Liver (tissue), 9 donors: Measurements from ENCODE around the gene ATAD3C. TPM values are rescaled to one million over a fixed set of nuclear protein-coding genes. Genes with fewer than 3 reads are reported as not detected.
"Not testable (repeated sequence)": the region's sequence is repeated elsewhere in the genome, so short reads cannot be mapped to it uniquely, and the experiment has no call there.

Experiments
- DNase-seq: peaks from one replicate; pipeline ENCODE4 v3.0.0-alpha.2; 2017; ENCODE audit warnings: low spot score
- H3K27ac ChIP-seq, 2 donors: one replicate each; pipeline ENCODE4 v1.7.0; 2013; ENCODE audit warnings: inconsistent platforms in 2 of 2, low read length in 2 of 2, control low read depth in 1 of 2, low read depth in 1 of 2, mild to moderate bottlenecking in 1 of 2
- H3K27me3 ChIP-seq, 4 donors: one replicate each; pipeline versions ENCODE4 v1.6.1 to v1.7.0; 2013; ENCODE audit warnings: low read length in 3 of 4, inconsistent platforms in 1 of 4, mild to moderate bottlenecking in 1 of 4, moderate library complexity in 1 of 4; ENCODE audit not compliant: control insufficient read depth in 4 of 4, insufficient read depth in 4 of 4
- H3K36me3 ChIP-seq, 4 donors: one replicate each; pipeline versions ENCODE4 v1.6.1 to v1.7.0; 2013; ENCODE audit warnings: low read length in 3 of 4, mild to moderate bottlenecking in 3 of 4, low read depth in 1 of 4, moderate library complexity in 1 of 4; ENCODE audit not compliant: control insufficient read depth in 4 of 4, insufficient read depth in 3 of 4
- H3K4me1 ChIP-seq, 4 donors: one replicate each; pipeline versions ENCODE4 v1.6.1 to v1.7.0; 2013; ENCODE audit warnings: low read length in 3 of 4, mild to moderate bottlenecking in 3 of 4, moderate library complexity in 1 of 4; ENCODE audit not compliant: control insufficient read depth in 4 of 4, insufficient read depth in 4 of 4
- H3K4me3 ChIP-seq, 3 donors: one replicate each; pipeline versions ENCODE4 v1.6.1 to v1.7.0; 2013; ENCODE audit warnings: low read length in 3 of 3, control low read depth in 1 of 3, low read depth in 1 of 3, mild to moderate bottlenecking in 1 of 3
- H3K9ac ChIP-seq, 2 donors: one replicate each; pipeline ENCODE4 v1.7.0; 2013; ENCODE audit warnings: low read length in 2 of 2, mild to moderate bottlenecking in 2 of 2, moderate library complexity in 2 of 2, control low read depth in 1 of 2, low read depth in 1 of 2
- H3K9me3 ChIP-seq, 4 donors: one replicate each; pipeline versions ENCODE4 v1.6.1 to v1.7.0; 2013; ENCODE audit warnings: low read length in 3 of 4; ENCODE audit not compliant: control insufficient read depth in 4 of 4
- FOXA1 ChIP-seq: IDR thresholded peaks from 2 replicates; pipeline ENCODE4 v1.6.1; 2016; ENCODE audit warnings: antibody characterized with exemption
- FOXA2 ChIP-seq: IDR thresholded peaks from 2 replicates; pipeline ENCODE4 v1.6.1; 2016; ENCODE audit warnings: antibody characterized with exemption
- GABPA ChIP-seq, 2 donors: IDR thresholded peaks in 1 of 2; conservative IDR thresholded peaks in 1 of 2; 2 replicates each; pipeline ENCODE4 v1.6.1; 2016; ENCODE audit warnings: antibody characterized with exemption in 2 of 2, mild to moderate bottlenecking in 1 of 2, moderate library complexity in 1 of 2
- JUND ChIP-seq, 2 donors: IDR thresholded peaks; 2 replicates each; pipeline ENCODE4 v1.6.1; 2016; ENCODE audit warnings: antibody characterized with exemption in 2 of 2
- NR2F2 ChIP-seq: IDR thresholded peaks from 2 replicates; pipeline ENCODE4 v1.6.1; 2016; ENCODE audit warnings: antibody characterized with exemption
- RAD21 ChIP-seq, 2 donors: IDR thresholded peaks; 2 replicates each; pipeline ENCODE4 v1.6.1; 2016; ENCODE audit warnings: antibody characterized with exemption in 2 of 2, mild to moderate bottlenecking in 2 of 2
- RXRA ChIP-seq, 2 donors: IDR thresholded peaks; 2 replicates each; pipeline ENCODE4 v1.6.1; 2017 to 2018; ENCODE audit warnings: antibody characterized with exemption in 2 of 2, mild to moderate bottlenecking in 1 of 2
- SP1 ChIP-seq: IDR thresholded peaks from 2 replicates; pipeline ENCODE4 v1.6.1; 2018; ENCODE audit warnings: antibody characterized with exemption, mild to moderate bottlenecking
- WGBS: extraction: QIAGEN DNeasy Blood & Tissue Kit; methylation state at CpG from one replicate; pipeline ENCODE4 v1.1.7; 2013; 5-methylcytosine and 5-hydroxymethylcytosine counted together
- polyA plus RNA-seq, 2 donors: library from polyadenylated mRNA; stranded (reverse) in 1 of 2; unstranded in 1 of 2; fragments of 200-250 nt in 1 of 2; fragments of >200 nt in 1 of 2; fragmentation: Nextera tagmentation in 1 of 2; extraction: Ambion mirVana in 1 of 2; gene quantifications; one replicate each; pipeline versions ENCODE4 v1.2.1 to v1.2.3, GENCODE V29; 2013 to 2015
- total RNA-seq, 2 donors: library from RNA; depleted of rRNA; stranded (reverse); fragments of >200 nt; gene quantifications; one replicate each; pipeline ENCODE4 v1.2.3, GENCODE V29; 2014
- TF ChIP-seq, protein P1 (sequence below): fragments of 150-350 bp; IDR thresholded peaks from 2 replicates; pipeline ENCODE4 v1.5.1; 2017; ENCODE audit warnings: improper control_type of control experiment, low read depth, low read length; ENCODE audit not compliant: missing input control
- TF ChIP-seq, protein P2 (sequence below): IDR thresholded peaks from 2 replicates; pipeline ENCODE4 v1.6.1; 2016; ENCODE audit warnings: antibody characterized with exemption
- donor health status: healthy.
- donor health status: healthy.
- donor health status: healthy.
- donor health status: healthy.
- donor health status: healthy.

ATAD3C gene
- total and polyA plus RNA-seq, 4 donors, result 0.19 to 4.8 (median 0.88) TPM

DNA sequence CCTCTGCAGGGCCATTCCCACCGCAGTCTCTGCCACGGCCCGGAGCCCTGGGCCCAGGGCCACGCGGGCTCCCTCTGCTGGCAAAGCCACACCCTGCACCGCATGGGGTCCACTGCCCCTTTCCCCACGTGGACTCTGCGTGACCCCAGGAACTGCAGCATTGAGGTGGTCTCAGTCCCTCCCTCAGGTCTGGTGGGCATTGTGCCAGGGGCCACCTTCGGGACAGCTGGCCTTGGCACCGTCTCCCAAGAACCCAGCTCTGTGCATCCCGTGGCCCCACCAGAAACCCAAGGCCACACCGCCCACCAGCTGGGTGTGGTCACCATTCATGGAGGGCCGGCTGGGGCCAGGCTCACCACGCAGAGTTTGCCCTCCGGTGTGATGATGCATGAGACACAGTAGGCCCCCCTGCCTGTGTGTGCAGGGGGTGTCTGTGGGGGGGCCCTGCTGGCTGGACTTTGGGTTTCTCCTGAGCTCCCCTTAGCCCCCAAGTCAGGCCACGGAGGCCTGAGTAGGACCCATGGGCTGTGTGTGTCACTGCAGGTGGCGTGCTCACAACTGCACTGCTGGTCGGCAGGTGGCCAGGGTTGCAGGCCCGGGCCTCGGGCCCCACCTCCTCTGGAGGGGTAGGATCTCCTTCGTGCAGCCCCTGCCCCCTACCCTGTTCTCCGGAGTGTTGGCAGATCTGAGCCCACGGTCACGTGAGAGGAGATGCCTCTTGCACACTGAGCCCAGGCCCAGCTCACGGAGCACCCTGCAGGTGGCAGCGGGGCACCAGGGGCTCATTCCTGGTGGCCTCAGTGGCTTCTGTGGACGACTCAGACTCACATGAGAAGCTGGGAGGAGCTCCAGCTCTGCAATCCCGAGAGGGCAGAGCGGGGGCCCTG is 8.2 kb upstream of the ATAD3C start:
- Histone ChIP-seq H3K27me3 (no peaks in the 10 kb centered on the region), H3K4me3 (no peak overlapping the region), H3K9me3 (no peaks in the 10 kb centered on the region), H3K9ac (no peak overlapping the region), H3K4me1 (peaks cover 16 to 44% (median 32%) of the 10 kb centered on the region in 4 donors), H3K36me3 (peaks cover 0 to 3% (median 0%) of the 10 kb centered on the region in 4 donors), H3K27ac (no peak overlapping the region)
- peak; percentile 71 for DNase-seq
- WGBS, result 40% methylated on average over 29 of the region's 29 CpGs
- TF ChIP-seq, protein P1, sequence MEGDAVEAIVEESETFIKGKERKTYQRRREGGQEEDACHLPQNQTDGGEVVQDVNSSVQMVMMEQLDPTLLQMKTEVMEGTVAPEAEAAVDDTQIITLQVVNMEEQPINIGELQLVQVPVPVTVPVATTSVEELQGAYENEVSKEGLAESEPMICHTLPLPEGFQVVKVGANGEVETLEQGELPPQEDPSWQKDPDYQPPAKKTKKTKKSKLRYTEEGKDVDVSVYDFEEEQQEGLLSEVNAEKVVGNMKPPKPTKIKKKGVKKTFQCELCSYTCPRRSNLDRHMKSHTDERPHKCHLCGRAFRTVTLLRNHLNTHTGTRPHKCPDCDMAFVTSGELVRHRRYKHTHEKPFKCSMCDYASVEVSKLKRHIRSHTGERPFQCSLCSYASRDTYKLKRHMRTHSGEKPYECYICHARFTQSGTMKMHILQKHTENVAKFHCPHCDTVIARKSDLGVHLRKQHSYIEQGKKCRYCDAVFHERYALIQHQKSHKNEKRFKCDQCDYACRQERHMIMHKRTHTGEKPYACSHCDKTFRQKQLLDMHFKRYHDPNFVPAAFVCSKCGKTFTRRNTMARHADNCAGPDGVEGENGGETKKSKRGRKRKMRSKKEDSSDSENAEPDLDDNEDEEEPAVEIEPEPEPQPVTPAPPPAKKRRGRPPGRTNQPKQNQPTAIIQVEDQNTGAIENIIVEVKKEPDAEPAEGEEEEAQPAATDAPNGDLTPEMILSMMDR, result peak; percentile 79
- TF ChIP-seq RAD21 (IDR thresholded peaks at IDR 0.05), result peak; percentile 77 to 91
- peak in 1 of 2 donors; percentile 57 for TF ChIP-seq RXRA (IDR thresholded peaks at IDR 0.05)
- no peak for TF ChIP-seq JUND (IDR thresholded peaks at IDR 0.05)

DNA sequence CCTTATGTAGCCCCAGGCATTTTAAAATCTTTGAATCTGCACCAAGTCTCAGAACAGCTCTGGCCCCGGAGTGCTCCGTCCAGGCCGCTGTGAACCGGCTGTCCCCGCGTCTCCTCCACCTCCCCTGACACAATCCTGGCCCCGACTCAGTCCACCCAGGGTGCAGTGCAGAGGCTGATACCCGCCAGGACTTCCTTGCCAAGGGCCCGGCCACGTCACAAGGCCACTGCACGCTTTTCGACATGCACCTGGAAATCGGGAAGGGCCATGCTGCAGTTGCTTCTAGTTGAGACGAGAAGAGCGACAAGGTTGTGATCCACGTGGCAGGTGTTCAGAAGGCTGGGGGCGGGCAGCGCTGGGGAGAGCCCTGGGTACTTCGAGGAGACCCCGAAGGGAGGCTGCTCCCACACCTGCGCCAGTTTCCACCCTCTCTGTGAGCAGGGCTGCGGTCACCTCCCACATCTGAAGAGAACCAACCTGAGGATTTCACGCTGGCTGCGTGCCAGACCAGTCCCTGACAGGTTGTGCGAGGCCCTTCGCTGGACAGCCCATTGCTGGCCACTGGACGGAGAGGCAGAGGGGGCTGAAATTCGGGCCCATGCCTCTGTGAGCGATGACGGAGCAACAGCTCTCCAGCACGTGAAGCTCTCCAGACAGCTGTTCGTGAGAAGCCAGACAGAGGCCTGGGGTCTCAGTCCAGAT is 7.3 kb upstream of the ATAD3C start:
- no peak overlapping the region for H3K27ac ChIP-seq
- 89% methylated on average over 32 of the region's 32 CpGs for WGBS
- H3K4me3 ChIP-seq, result no peak overlapping the region
- no peaks in the 10 kb centered on the region for H3K27me3 ChIP-seq
- no peaks in the 10 kb centered on the region for H3K9me3 ChIP-seq
- TF ChIP-seq NR2F2, result no peak
- no peak for TF ChIP-seq FOXA1
- TF ChIP-seq FOXA2, result no peak
- no peak for TF ChIP-seq JUND (IDR thresholded peaks at IDR 0.05)
- no peak for TF ChIP-seq SP1
- no peak for TF ChIP-seq GABPA (IDR thresholded peaks at IDR 0.05 in 1 of 2, conservative IDR thresholded peaks at IDR 0.05 in 1 of 2)
- TF ChIP-seq, protein P1, result no peak
- TF ChIP-seq, protein P2, sequence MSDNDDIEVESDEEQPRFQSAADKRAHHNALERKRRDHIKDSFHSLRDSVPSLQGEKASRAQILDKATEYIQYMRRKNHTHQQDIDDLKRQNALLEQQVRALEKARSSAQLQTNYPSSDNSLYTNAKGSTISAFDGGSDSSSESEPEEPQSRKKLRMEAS, result no peak
- H3K4me1 ChIP-seq, result peaks cover 16 to 34% (median 24%) of the 10 kb centered on the region in 4 donors
- no peak overlapping the region for H3K9ac ChIP-seq
- no peak for DNase-seq
- peaks cover 0 to 3% (median 0%) of the 10 kb centered on the region in 4 donors for H3K36me3 ChIP-seq

GRCh38 chr1:1446631-1447030 is 2.9 kb upstream of the ATAD3C start:
- DNase-seq, result not testable (repeated sequence)

GRCh38 chr1:1450616-1451015 is 1.1 kb downstream of the ATAD3C start:
- H3K36me3 ChIP-seq, H3K27me3 ChIP-seq, H3K9me3 ChIP-seq, H3K4me1 ChIP-seq, DNase-seq, H3K9ac ChIP-seq, H3K27ac ChIP-seq, H3K4me3 ChIP-seq: not testable (repeated sequence)
- WGBS, result 90% methylated on average over 22 of the region's 22 CpGs

More at GRCh38 chr1:1446631-1447030, 2.9 kb upstream of the ATAD3C start:
- H3K4me1 ChIP-seq, H3K36me3 ChIP-seq, H3K27ac ChIP-seq, H3K4me3 ChIP-seq, H3K27me3 ChIP-seq, H3K9me3 ChIP-seq, H3K9ac ChIP-seq: not testable (repeated sequence)
- WGBS, result 95% methylated on average over 19 of the region's 19 CpGs
